Measurements from ENCODE around the gene ATOX1.

DNA sequence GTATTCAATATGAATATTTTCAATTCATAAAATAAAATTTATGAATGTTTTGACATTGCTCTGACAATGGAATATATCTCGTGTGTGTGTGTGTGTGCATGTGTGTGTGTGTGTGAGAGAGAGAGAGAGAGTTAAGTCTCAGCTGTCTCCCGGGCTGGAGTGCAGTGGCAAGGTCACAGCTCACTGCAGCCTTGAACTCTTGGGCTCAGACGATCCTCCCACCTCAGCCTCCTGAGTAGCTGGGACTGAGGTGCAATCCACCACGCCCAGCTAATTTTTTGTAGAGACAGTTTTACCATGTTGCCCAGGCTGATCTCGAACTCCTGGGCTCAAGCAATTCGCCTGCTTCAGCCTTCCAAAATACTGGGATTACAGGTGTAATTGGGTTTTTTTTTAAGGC is 29.4 kb upstream of the ATOX1 start:
- TF ChIP-seq POLR2A (IDR thresholded peaks at IDR 0.05): no peak
- TF ChIP-seq CTCF (IDR thresholded peaks at IDR 0.05): no peak

Measured in heart left ventricle (tissue), 13 donors.